Measurements from ENCODE around the gene RNF144A. TPM values are rescaled to one million over a fixed set of nuclear protein-coding genes. Genes with fewer than 3 reads are reported as not detected.

The RNF144A gene
- total RNA-seq, 1 experiment from 2014 or later, result 3.0 TPM

- Histone ChIP-seq H3K4me3 (ENCODE audit: low read depth, low read length) (no peak overlapping the region), H3K9me3 (no peaks in the 10 kb centered on the region), H3K4me1 (no peaks in the 10 kb centered on the region), H3K36me3 (ENCODE audit: control insufficient read depth, insufficient read depth, low read length) (no peaks in the 10 kb centered on the region), H3K27me3 (replicated peaks; ENCODE audit: control insufficient read depth, insufficient read depth, low read length) (no peaks in the 10 kb centered on the region)
- H3K27me3 Mint-ChIP-seq (ENCODE audit: insufficient read depth, unreplicated experiment), result no peaks in the 10 kb centered on the region
- no peaks in the 10 kb centered on the region for H3K9me3 Mint-ChIP-seq (ENCODE audit: unreplicated experiment)
- ChIA-PET POLR2A (no interaction called here), CTCF (no interaction called here)
- H3K4me3 Mint-ChIP-seq (ENCODE audit: unreplicated experiment), result no peak overlapping the region
- H3K27ac Mint-ChIP-seq (ENCODE audit: unreplicated experiment), result no peak overlapping the region
- TF ChIP-seq, protein P1, sequence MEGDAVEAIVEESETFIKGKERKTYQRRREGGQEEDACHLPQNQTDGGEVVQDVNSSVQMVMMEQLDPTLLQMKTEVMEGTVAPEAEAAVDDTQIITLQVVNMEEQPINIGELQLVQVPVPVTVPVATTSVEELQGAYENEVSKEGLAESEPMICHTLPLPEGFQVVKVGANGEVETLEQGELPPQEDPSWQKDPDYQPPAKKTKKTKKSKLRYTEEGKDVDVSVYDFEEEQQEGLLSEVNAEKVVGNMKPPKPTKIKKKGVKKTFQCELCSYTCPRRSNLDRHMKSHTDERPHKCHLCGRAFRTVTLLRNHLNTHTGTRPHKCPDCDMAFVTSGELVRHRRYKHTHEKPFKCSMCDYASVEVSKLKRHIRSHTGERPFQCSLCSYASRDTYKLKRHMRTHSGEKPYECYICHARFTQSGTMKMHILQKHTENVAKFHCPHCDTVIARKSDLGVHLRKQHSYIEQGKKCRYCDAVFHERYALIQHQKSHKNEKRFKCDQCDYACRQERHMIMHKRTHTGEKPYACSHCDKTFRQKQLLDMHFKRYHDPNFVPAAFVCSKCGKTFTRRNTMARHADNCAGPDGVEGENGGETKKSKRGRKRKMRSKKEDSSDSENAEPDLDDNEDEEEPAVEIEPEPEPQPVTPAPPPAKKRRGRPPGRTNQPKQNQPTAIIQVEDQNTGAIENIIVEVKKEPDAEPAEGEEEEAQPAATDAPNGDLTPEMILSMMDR (IDR thresholded peaks at IDR 0.05; ENCODE audit: insufficient read depth in 1 of 2, low read depth in 1 of 2, low read length in 1 of 2, severe bottlenecking in 1 of 2, unreplicated experiment in 1 of 2), result no peak
- no peaks in the 10 kb centered on the region for H3K4me1 Mint-ChIP-seq (ENCODE audit: low read depth, unreplicated experiment)
- DNase-seq, result no peak
- BruUV-seq (replicated peaks), result no TSS peak
- intact Hi-C loops (cut with micrococcal nuclease; ENCODE audit: unreplicated experiment), result no loop called here
- no peaks in the 10 kb centered on the region for H3K36me3 Mint-ChIP-seq (ENCODE audit: insufficient read depth, unreplicated experiment)
These were observed 107.9 kb downstream of the RNF144A start for GRCh38 chr2:7025082-7025481.

DNA sequence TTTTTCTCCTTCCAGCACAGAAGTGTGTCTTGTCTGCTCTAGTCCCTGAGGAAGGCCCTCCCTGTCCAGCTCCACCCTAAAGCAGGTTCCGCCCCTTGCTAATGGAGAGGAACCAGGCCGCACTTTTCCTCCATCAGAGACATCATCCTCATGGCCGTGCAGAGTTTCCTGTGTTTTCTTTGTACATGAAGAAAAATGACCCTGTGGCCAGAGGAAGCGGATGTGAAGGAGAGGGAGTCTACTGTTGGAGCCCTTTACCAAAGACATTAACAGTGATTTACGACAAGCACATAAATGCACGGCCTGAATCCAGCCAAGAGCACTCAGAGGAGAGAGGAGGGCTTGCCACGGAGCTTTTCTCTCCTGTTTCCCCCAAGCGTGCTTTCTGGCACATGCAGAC, 109.5 kb downstream of the RNF144A start:
- no peak overlapping the region for H3K27ac Mint-ChIP-seq (ENCODE audit: unreplicated experiment)
- TF ChIP-seq, protein P1 (IDR thresholded peaks at IDR 0.05; ENCODE audit: insufficient read depth in 1 of 2, low read depth in 1 of 2, low read length in 1 of 2, severe bottlenecking in 1 of 2, unreplicated experiment in 1 of 2), result no peak
- no peaks in the 10 kb centered on the region for H3K4me1 Mint-ChIP-seq (ENCODE audit: low read depth, unreplicated experiment)
- CTCF ChIA-PET, result no interaction called here
- no peaks in the 10 kb centered on the region for H3K9me3 ChIP-seq
- no peak overlapping the region for H3K4me3 ChIP-seq (ENCODE audit: low read depth, low read length)
- no peaks in the 10 kb centered on the region for H3K36me3 Mint-ChIP-seq (ENCODE audit: insufficient read depth, unreplicated experiment)
- POLR2A ChIA-PET, result no interaction called here
- no peak for DNase-seq
- H3K4me3 Mint-ChIP-seq (ENCODE audit: unreplicated experiment), result no peak overlapping the region
- H3K4me1 ChIP-seq, result no peaks in the 10 kb centered on the region
- intact Hi-C loops (cut with micrococcal nuclease; ENCODE audit: unreplicated experiment), result no loop called here
- H3K36me3 ChIP-seq (ENCODE audit: control insufficient read depth, insufficient read depth, low read length), result no peaks in the 10 kb centered on the region
- H3K27me3 ChIP-seq (replicated peaks; ENCODE audit: control insufficient read depth, insufficient read depth, low read length), result no peaks in the 10 kb centered on the region
- no peaks in the 10 kb centered on the region for H3K9me3 Mint-ChIP-seq (ENCODE audit: unreplicated experiment)
- no peaks in the 10 kb centered on the region for H3K27me3 Mint-ChIP-seq (ENCODE audit: insufficient read depth, unreplicated experiment)
- BruUV-seq (replicated peaks), result no TSS peak

DNA sequence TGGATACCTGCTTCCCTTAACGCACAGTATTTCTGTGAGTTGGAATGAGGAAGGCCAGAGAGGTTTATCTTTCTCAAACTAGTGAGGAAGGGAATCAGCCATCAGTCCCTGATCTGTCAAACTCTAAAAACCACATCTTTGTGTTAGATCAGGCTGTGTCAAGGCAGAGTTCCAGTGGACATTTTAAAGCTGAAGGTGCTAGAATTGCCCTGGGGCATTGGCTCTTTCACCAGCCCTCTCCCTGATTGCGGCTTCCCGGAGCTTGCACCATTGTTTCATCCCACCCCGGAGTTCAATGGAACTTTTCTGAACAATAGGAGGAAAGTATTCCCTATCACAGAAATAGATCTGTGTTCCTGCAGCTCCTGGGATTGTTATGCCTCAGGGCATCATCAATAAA, 110.2 kb downstream of the RNF144A start:
- CTCF ChIA-PET, result no interaction called here
- Histone ChIP-seq H3K9me3 (no peaks in the 10 kb centered on the region), H3K4me3 (ENCODE audit: low read depth, low read length) (no peak overlapping the region), H3K36me3 (ENCODE audit: control insufficient read depth, insufficient read depth, low read length) (no peaks in the 10 kb centered on the region), H3K27me3 (replicated peaks; ENCODE audit: control insufficient read depth, insufficient read depth, low read length) (no peaks in the 10 kb centered on the region), H3K4me1 (no peaks in the 10 kb centered on the region)
- TF ChIP-seq, protein P1 (IDR thresholded peaks at IDR 0.05; ENCODE audit: insufficient read depth in 1 of 2, low read depth in 1 of 2, low read length in 1 of 2, severe bottlenecking in 1 of 2, unreplicated experiment in 1 of 2), result no peak
- Mint-ChIP-seq H3K4me1 (ENCODE audit: low read depth, unreplicated experiment) (no peaks in the 10 kb centered on the region), H3K27me3 (ENCODE audit: insufficient read depth, unreplicated experiment) (no peaks in the 10 kb centered on the region), H3K9me3 (ENCODE audit: unreplicated experiment) (no peaks in the 10 kb centered on the region), H3K4me3 (ENCODE audit: unreplicated experiment) (no peak overlapping the region), H3K27ac (ENCODE audit: unreplicated experiment) (no peak overlapping the region), H3K36me3 (ENCODE audit: insufficient read depth, unreplicated experiment) (no peaks in the 10 kb centered on the region)
- POLR2A ChIA-PET, result no interaction called here
- intact Hi-C loops (cut with micrococcal nuclease; ENCODE audit: unreplicated experiment), result no loop called here
- DNase-seq, result no peak
- no TSS peak for BruUV-seq (replicated peaks)
